ENCODE data around the gene LDLRAD3. TPM values are rescaled to one million over a fixed set of nuclear protein-coding genes. Genes with fewer than 3 reads are reported as not detected.

Gene LDLRAD3
- total and polyA plus RNA-seq, 4 donors: 2.2 to 14.3 (median 9.9) TPM

DNA sequence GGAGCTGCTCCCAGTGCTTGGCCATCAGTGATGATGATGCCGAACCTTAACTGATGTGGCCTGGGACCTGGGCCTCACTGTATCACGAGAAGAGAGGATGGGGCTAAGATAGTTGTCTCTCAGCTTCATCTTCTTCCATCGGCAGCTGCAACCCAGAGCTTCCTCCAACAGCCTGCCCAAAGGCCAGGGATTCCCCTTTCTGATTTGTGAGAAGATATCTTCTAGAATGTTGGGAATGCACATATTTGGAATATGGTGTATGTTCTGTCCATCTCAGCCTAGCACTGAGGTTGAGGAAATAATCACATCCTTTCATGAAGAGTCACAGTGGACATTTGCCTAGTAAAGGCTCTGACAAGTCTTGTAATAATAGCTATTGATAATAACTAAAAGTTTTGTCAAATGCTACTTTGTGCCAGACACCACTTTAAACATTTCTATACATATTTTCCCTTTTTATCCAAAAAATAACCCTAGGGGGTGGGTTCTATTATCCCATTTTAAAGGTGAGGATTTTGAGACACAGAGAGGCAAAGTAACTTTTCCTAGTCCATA is 272.3 kb downstream of the LDLRAD3 start:
- H3K27me3 ChIP-seq (ENCODE audit: control insufficient read depth in 3 of 3, insufficient read depth in 3 of 3, low read length in 2 of 3): no peaks in the 10 kb centered on the region
- H3K9me3 ChIP-seq (ENCODE audit: control insufficient read depth in 4 of 4, insufficient read depth in 3 of 4, low read length in 3 of 4): peaks cover 0 to 6% (median 3%) of the 10 kb centered on the region in 4 donors
- no peaks in the 10 kb centered on the region for H3K36me3 ChIP-seq (ENCODE audit: control insufficient read depth in 4 of 4, insufficient read depth in 4 of 4, low read length in 4 of 4)
- ATAC-seq (ENCODE audit: insufficient read depth, low FRiP score) (no peak), DNase-seq (no peak)
- H3K9ac ChIP-seq (ENCODE audit: insufficient read depth in 1 of 2, low read length in 2 of 2): no peak overlapping the region
- H3K27ac ChIP-seq (ENCODE audit: low read depth in 1 of 2, low read length in 1 of 2): no peak overlapping the region
- WGBS, 2 donors: 92 to 98% methylated on average over 3 of the region's 3 CpGs
- H3K4me3 ChIP-seq: no peak overlapping the region
- peaks cover 0 to 30% (median 4%) of the 10 kb centered on the region in 5 donors for H3K4me1 ChIP-seq (ENCODE audit: control insufficient read depth in 5 of 5, insufficient read depth in 5 of 5, low read length in 5 of 5)
- TF ChIP-seq, protein P1, sequence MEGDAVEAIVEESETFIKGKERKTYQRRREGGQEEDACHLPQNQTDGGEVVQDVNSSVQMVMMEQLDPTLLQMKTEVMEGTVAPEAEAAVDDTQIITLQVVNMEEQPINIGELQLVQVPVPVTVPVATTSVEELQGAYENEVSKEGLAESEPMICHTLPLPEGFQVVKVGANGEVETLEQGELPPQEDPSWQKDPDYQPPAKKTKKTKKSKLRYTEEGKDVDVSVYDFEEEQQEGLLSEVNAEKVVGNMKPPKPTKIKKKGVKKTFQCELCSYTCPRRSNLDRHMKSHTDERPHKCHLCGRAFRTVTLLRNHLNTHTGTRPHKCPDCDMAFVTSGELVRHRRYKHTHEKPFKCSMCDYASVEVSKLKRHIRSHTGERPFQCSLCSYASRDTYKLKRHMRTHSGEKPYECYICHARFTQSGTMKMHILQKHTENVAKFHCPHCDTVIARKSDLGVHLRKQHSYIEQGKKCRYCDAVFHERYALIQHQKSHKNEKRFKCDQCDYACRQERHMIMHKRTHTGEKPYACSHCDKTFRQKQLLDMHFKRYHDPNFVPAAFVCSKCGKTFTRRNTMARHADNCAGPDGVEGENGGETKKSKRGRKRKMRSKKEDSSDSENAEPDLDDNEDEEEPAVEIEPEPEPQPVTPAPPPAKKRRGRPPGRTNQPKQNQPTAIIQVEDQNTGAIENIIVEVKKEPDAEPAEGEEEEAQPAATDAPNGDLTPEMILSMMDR (IDR thresholded peaks at IDR 0.05; ENCODE audit: control extremely low read depth, extremely low read depth): no peak

DNA sequence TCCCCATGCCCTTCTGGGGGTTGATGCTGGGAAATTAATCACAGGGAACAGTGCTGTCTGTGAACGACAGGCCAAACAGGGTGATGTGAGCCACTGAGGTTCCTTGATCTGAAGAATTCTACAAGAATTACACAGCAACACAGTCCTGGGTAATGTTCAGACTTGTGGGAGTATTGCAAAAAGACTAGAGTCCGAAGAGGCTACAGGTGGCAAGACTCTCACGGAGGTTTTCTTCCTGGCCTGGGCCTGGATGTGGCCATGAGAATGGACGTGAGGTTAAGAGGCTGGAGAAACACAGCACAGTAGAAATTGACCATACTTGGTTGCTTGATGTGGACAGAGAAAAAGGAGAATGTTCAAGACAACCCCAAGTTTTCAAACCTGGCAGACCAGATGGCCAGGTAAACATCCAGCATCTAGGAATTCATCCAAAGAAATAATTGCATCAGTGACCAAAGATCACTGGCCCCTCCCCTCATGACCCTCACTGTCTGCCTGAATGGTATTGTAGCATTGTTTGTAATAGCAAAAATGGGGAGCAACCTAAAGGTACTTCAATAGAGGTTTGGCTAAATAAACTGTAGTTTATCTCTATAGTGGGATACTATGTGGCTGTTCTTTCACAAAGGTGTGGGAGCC is 274.5 kb downstream of the LDLRAD3 start:
- no peak for DNase-seq
- 92 to 97% methylated on average over 4 of the region's 4 CpGs for WGBS, 2 donors
- Histone ChIP-seq H3K27me3 (ENCODE audit: control insufficient read depth in 3 of 3, insufficient read depth in 3 of 3, low read length in 2 of 3) (no peaks in the 10 kb centered on the region), H3K9ac (ENCODE audit: insufficient read depth in 1 of 2, low read length in 2 of 2) (no peak overlapping the region), H3K27ac (ENCODE audit: low read depth in 1 of 2, low read length in 1 of 2) (no peak overlapping the region), H3K4me1 (ENCODE audit: control insufficient read depth in 5 of 5, insufficient read depth in 5 of 5, low read length in 5 of 5) (peaks cover 0 to 19% (median 7%) of the 10 kb centered on the region in 5 donors), H3K4me3 (no peak overlapping the region), H3K36me3 (ENCODE audit: control insufficient read depth in 4 of 4, insufficient read depth in 4 of 4, low read length in 4 of 4) (no peaks in the 10 kb centered on the region), H3K9me3 (ENCODE audit: control insufficient read depth in 4 of 4, insufficient read depth in 3 of 4, low read length in 3 of 4) (peaks cover 0 to 9% (median 3%) of the 10 kb centered on the region in 4 donors)
- no peak for ATAC-seq (ENCODE audit: insufficient read depth, low FRiP score)
- TF ChIP-seq, protein P1 (IDR thresholded peaks at IDR 0.05; ENCODE audit: control extremely low read depth, extremely low read depth): no peak

DNA sequence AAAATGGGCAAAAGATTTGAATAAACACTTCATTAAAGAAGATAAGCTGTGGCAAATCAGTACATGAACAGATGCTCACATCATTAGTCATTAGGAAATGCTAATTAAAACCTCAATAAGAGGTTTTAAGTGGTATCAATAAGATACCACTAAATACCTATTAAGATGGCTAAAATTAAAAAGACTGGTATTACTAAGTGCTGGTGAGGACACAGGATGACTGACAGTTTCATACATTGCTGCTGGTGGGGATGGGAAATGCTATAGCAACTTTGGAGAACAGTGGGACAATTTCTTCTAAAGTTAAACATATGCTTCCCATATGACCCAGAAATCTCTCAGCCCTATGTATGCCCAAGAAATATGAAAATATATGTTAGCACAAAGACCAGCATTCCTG is 276.1 kb downstream of the LDLRAD3 start:
- H3K4me1 ChIP-seq (ENCODE audit: control insufficient read depth in 5 of 5, insufficient read depth in 5 of 5, low read length in 5 of 5): peaks cover 0 to 15% (median 7%) of the 10 kb centered on the region in 5 donors

More for the DNA sequence above, 276.1 kb downstream of the LDLRAD3 start:
- Histone ChIP-seq H3K9me3 (ENCODE audit: control insufficient read depth in 4 of 4, insufficient read depth in 3 of 4, low read length in 3 of 4) (peaks cover 0 to 9% (median 3%) of the 10 kb centered on the region in 4 donors), H3K36me3 (ENCODE audit: control insufficient read depth in 4 of 4, insufficient read depth in 4 of 4, low read length in 4 of 4) (no peaks in the 10 kb centered on the region), H3K4me3 (no peak overlapping the region), H3K27ac (ENCODE audit: low read depth in 1 of 2, low read length in 1 of 2) (no peak overlapping the region), H3K27me3 (ENCODE audit: control insufficient read depth in 3 of 3, insufficient read depth in 3 of 3, low read length in 2 of 3) (no peaks in the 10 kb centered on the region), H3K9ac (ENCODE audit: insufficient read depth in 1 of 2, low read length in 2 of 2) (no peak overlapping the region)
- DNase-seq (no peak), ATAC-seq (ENCODE audit: insufficient read depth, low FRiP score) (no peak)
- TF ChIP-seq, protein P1 (IDR thresholded peaks at IDR 0.05; ENCODE audit: control extremely low read depth, extremely low read depth): no peak

All from lung (tissue), 12 donors.